HEK293 (cell line): Measurements from ENCODE around the gene PTPRF.

Source experiments
- CTCF ChIA-PET: fragments of 350-600 bp; formaldehyde crosslinking; extraction: SDS; loops from one replicate; lab custom pipeline; 2021; ENCODE audit warnings: antibody characterized with exemption; lab: Yijun Ruan, JAX
- POLR2A ChIA-PET: fragments of 300-600 bp; formaldehyde crosslinking; extraction: SDS; loops from one replicate; lab custom pipeline; 2020; ENCODE audit warnings: antibody characterized with exemption, inconsistent platforms; lab: Yijun Ruan, JAX
- H3K27ac ChIP-seq: fragments of 200-500 bp; sonication (Bioruptor generic); 2 replicates; pipeline ENCODE4 v1.5.1; 2014; ENCODE audit warnings: low read depth, low read length, control low read depth, inconsistent platforms; ENCODE audit errors: extremely low read depth
- H3K36me3 ChIP-seq, 2 experiments: fragments of 200-500 bp in 1 of 2; sonication (Bioruptor generic) in 1 of 2; 1 replicate in 1 of 2; 2 replicates in 1 of 2; pipeline ENCODE4 v1.5.1; 2014 to 2017; ENCODE audit warnings: inconsistent platforms in 2 of 2, low read length in 2 of 2; ENCODE audit not compliant: control insufficient read depth in 2 of 2, insufficient read depth in 1 of 2
- H3K4me1 ChIP-seq: fragments of 200-500 bp; sonication (Bioruptor generic); 2 replicates; pipeline ENCODE4 v1.5.1; 2014; ENCODE audit warnings: mild to moderate bottlenecking, low read length, inconsistent platforms; ENCODE audit not compliant: control insufficient read depth, insufficient read depth
- H3K4me3 ChIP-seq: 2 replicates; pipeline ENCODE4 v1.5.1; 2011; ENCODE audit warnings: low read depth, mild to moderate bottlenecking, control low read depth, low read length, moderate library complexity
- H3K9me3 ChIP-seq: fragments of 200-500 bp; sonication (Bioruptor generic); 2 replicates; pipeline ENCODE4 v1.5.1; 2014; ENCODE audit warnings: low read depth, low read length, inconsistent platforms; ENCODE audit not compliant: control insufficient read depth, insufficient read depth
- EGR2 ChIP-seq: fragments of 450-650 bp; formaldehyde crosslinking; IDR thresholded peaks from 2 replicates; pipeline ENCODE4 v1.5.1; 2016; ENCODE audit warnings: low read depth, missing biosample characterization, missing genetic modification characterization
- MZF1 ChIP-seq: fragments of 450-650 bp; formaldehyde crosslinking; IDR thresholded peaks from 2 replicates; pipeline ENCODE4 v1.5.1; 2017; ENCODE audit warnings: missing biosample characterization, missing genetic modification characterization, borderline replicate concordance
- PRDM1 ChIP-seq: fragments of 450-650 bp; formaldehyde crosslinking; IDR thresholded peaks from 2 replicates; pipeline ENCODE4; 2016; ENCODE audit warnings: missing biosample characterization, missing genetic modification characterization
- PRDM6 ChIP-seq: fragments of 450-650 bp; formaldehyde crosslinking; IDR thresholded peaks from 2 replicates; pipeline ENCODE4 v1.5.1; 2017; ENCODE audit warnings: missing biosample characterization, missing genetic modification characterization
- TSHZ1 ChIP-seq: fragments of 450-650 bp; formaldehyde crosslinking; IDR thresholded peaks from 2 replicates; pipeline ENCODE4 v1.5.1; 2016; ENCODE audit warnings: missing biosample characterization, missing genetic modification characterization, borderline replicate concordance
- ZNF112 ChIP-seq: fragments of 450-650 bp; formaldehyde crosslinking; IDR thresholded peaks from 2 replicates; pipeline ENCODE4 v1.5.0; 2017; ENCODE audit warnings: missing biosample characterization, missing genetic modification characterization
- ZNF398 ChIP-seq: fragments of 450-650 bp; formaldehyde crosslinking; IDR thresholded peaks from 2 replicates; pipeline ENCODE4 v1.5.1; 2017; ENCODE audit warnings: missing biosample characterization, missing genetic modification characterization
- ZNF404 ChIP-seq: fragments of 450-650 bp; formaldehyde crosslinking; IDR thresholded peaks from 2 replicates; pipeline ENCODE4 v1.5.1; 2017; ENCODE audit warnings: missing biosample characterization, missing genetic modification characterization
- ZNF426 ChIP-seq: fragments of 450-650 bp; formaldehyde crosslinking; IDR thresholded peaks from 2 replicates; pipeline ENCODE4 v1.5.1; 2017; ENCODE audit warnings: missing biosample characterization, missing genetic modification characterization, mild to moderate bottlenecking, inconsistent platforms, moderate library complexity
- ZNF549 ChIP-seq: fragments of 450-650 bp; IDR thresholded peaks from 2 replicates; pipeline ENCODE4 v1.5.1; 2018; ENCODE audit warnings: missing biosample characterization, missing genetic modification characterization, mild to moderate bottlenecking, inconsistent platforms, moderate library complexity
- ZNF561 ChIP-seq: fragments of 450-650 bp; IDR thresholded peaks from 2 replicates; pipeline ENCODE4 v1.5.1; 2018; ENCODE audit warnings: missing biosample characterization, missing genetic modification characterization, borderline replicate concordance
- ZNF621 ChIP-seq: fragments of 450-650 bp; formaldehyde crosslinking; IDR thresholded peaks from 2 replicates; pipeline ENCODE4 v1.5.1; 2017; ENCODE audit warnings: missing biosample characterization, missing genetic modification characterization
- ZNF629 ChIP-seq: fragments of 450-650 bp; formaldehyde crosslinking; IDR thresholded peaks from 2 replicates; pipeline ENCODE4 v1.5.1; 2017; ENCODE audit warnings: missing biosample characterization, missing genetic modification characterization
- ZNF704 ChIP-seq: fragments of 450-650 bp; formaldehyde crosslinking; IDR thresholded peaks from 2 replicates; pipeline ENCODE4 v1.5.1; 2016; ENCODE audit warnings: missing biosample characterization, missing genetic modification characterization
- ZNF776 ChIP-seq: fragments of 450-650 bp; formaldehyde crosslinking; IDR thresholded peaks from 2 replicates; pipeline ENCODE4 v1.5.0; 2017; ENCODE audit warnings: missing biosample characterization, missing genetic modification characterization, borderline replicate concordance
- ZNF792 ChIP-seq: fragments of 450-650 bp; formaldehyde crosslinking; IDR thresholded peaks from 2 replicates; pipeline ENCODE4 v1.5.1; 2016; ENCODE audit warnings: missing biosample characterization, missing genetic modification characterization
- TF ChIP-seq, protein P1 (sequence below): fragments of 450-650 bp; formaldehyde crosslinking; IDR thresholded peaks from 2 replicates; pipeline ENCODE4 v1.5.1; 2017; ENCODE audit warnings: missing biosample characterization, missing genetic modification characterization
- TF ChIP-seq, protein P2 (sequence below): fragments of 450-650 bp; formaldehyde crosslinking; IDR thresholded peaks from 2 replicates; pipeline ENCODE4 v1.5.1; 2016; ENCODE audit warnings: missing biosample characterization, missing genetic modification characterization
- TF ChIP-seq, protein P3 (sequence below): fragments of 450-650 bp; formaldehyde crosslinking; IDR thresholded peaks from 2 replicates; pipeline ENCODE4; 2016; ENCODE audit warnings: missing biosample characterization, missing genetic modification characterization

Gene PTPRF

DNA sequence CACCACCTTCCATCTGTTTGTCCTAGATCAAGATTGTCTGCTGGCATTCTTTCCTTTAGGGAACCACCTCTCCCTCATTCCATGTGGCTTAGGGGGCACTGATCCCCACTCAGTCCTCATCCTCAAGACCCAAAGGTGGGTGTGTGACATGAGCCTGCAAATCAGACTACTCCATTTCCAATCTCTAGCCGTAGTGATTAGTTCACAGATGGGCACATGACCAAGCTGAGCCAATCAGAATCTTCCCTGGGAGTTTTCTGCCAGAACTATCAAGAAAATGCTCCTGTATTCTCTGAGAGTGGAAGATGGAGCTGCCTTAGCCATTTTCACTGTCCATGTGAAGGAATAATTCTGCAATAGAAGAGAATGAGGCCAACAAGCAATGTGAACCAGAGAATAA, 19.3 kb upstream of the PTPRF start (continued):
- TF ChIP-seq, protein P1, sequence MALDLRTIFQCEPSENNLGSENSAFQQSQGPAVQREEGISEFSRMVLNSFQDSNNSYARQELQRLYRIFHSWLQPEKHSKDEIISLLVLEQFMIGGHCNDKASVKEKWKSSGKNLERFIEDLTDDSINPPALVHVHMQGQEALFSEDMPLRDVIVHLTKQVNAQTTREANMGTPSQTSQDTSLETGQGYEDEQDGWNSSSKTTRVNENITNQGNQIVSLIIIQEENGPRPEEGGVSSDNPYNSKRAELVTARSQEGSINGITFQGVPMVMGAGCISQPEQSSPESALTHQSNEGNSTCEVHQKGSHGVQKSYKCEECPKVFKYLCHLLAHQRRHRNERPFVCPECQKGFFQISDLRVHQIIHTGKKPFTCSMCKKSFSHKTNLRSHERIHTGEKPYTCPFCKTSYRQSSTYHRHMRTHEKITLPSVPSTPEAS (tag by site-specific recombination): no peak
- TF ChIP-seq PRDM1 (tag by site-specific recombination) (no peak), ZNF704 (tag by site-specific recombination) (no peak)
- TF ChIP-seq, protein P2, sequence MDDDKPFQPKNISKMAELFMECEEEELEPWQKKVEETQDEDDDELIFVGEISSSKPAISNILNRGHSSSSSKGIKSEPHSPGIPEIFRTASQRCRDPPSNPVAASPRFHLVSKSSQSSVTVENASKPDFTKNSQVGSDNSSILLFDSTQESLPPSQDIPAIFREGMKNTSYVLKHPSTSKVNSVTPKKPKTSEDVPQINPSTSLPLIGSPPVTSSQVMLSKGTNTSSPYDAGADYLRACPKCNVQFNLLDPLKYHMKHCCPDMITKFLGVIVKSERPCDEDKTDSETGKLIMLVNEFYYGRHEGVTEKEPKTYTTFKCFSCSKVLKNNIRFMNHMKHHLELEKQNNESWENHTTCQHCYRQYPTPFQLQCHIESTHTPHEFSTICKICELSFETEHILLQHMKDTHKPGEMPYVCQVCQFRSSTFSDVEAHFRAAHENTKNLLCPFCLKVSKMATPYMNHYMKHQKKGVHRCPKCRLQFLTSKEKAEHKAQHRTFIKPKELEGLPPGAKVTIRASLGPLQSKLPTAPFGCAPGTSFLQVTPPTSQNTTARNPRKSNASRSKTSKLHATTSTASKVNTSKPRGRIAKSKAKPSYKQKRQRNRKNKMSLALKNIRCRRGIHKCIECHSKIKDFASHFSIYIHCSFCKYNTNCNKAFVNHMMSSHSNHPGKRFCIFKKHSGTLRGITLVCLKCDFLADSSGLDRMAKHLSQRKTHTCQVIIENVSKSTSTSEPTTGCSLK: no peak

DNA sequence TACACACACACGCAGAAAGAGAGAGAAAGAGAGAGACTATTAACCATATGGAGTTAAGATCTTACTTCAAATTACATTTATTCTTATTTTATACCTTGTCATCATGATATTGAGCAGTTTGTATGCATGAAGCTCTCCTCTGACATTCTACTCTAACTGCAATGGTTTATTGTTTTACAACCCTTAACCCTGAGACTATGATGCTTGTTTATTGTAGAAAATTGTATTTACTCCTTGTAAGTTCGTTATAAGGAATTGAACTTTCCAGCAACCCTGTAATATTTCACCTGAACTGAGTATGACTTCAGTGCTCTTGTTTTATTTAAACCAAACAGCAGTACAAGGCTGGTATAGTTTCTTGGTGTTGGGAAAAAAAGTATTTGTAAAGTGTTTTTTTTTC, 18.6 kb upstream of the PTPRF start:
- no peaks in the 10 kb centered on the region for H3K4me1 ChIP-seq
- ChIA-PET CTCF (interaction anchor here (1.9 kb wide), 1 partner anchor 18 kb away, joined by 7 read pairs; no protein-coding TSS in a partner anchor), POLR2A (no interaction called here)
- TF ChIP-seq ZNF621 (tag by site-specific recombination): no peak
- no peak for TF ChIP-seq ZNF561 (tag by site-specific recombination)
- H3K27ac ChIP-seq: no peak overlapping the region
- H3K4me3 ChIP-seq: no peak overlapping the region
- H3K9me3 ChIP-seq: no peaks in the 10 kb centered on the region; the same call in 1 of the 2 replicates
- no peaks in the 10 kb centered on the region for H3K36me3 ChIP-seq

DNA sequence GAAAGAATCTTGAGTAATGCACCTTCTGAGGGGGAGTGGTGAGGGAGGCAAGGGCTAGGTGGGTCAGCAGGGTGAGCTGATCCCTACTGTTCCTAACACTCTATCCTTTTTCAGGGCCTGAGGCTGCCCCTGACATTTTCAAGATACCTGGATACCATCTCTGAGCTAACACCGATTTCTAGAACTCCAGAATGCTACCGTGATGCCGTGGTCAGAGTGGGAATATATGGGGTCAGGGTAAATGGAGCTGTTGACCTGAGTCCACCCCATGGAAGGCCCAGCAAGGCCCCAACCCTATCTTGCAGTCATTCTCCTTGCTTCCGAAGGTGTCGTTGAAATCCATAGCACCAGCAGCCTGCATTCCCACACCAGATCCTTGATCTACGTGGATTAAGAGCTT, 18.0 kb upstream of the PTPRF start:
- Histone ChIP-seq H3K4me1 (no peaks in the 10 kb centered on the region), H3K9me3 (no peaks in the 10 kb centered on the region; the same call in 1 of the 2 replicates), H3K36me3 (no peaks in the 10 kb centered on the region), H3K27ac (no peak overlapping the region), H3K4me3 (no peak overlapping the region)
- CTCF ChIA-PET: interaction anchor here (1.9 kb wide), 1 partner anchor 17 kb away, joined by 7 read pairs; no protein-coding TSS in a partner anchor
- POLR2A ChIA-PET: no interaction called here
- TF ChIP-seq ZNF398 (tag by site-specific recombination) (no peak), ZNF629 (tag by site-specific recombination) (no peak), PRDM6 (tag by site-specific recombination) (no peak), MZF1 (tag by site-specific recombination) (no peak), ZNF426 (tag by site-specific recombination) (no peak), EGR2 (tag by site-specific recombination) (no peak), ZNF792 (tag by site-specific recombination) (no peak), ZNF404 (tag by site-specific recombination) (no peak), ZNF112 (tag by site-specific recombination) (no peak), TSHZ1 (tag by site-specific recombination) (no peak), ZNF549 (tag by site-specific recombination) (no peak), ZNF776 (tag by site-specific recombination) (no peak)
- TF ChIP-seq, protein P3, sequence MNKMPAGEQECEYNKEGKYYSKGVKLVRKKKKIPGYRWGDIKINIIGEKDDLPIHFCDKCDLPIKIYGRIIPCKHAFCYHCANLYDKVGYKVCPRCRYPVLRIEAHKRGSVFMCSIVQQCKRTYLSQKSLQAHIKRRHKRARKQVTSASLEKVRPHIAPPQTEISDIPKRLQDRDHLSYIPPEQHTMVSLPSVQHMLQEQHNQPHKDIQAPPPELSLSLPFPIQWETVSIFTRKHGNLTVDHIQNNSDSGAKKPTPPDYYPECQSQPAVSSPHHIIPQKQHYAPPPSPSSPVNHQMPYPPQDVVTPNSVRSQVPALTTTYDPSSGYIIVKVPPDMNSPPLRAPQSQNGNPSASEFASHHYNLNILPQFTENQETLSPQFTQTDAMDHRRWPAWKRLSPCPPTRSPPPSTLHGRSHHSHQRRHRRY (tag by site-specific recombination): no peak
